Erythroblast (primary cell): ENCODE measurements around the gene SEMA3A.
"Not testable (repeated sequence)": the region's sequence is repeated elsewhere in the genome, so short reads cannot be mapped to it uniquely, and the experiment has no call there.

ENCODE experiments used
- DNase-seq, 2 experiments: peaks; one replicate each; lab custom pipeline; 2025; lab: John Stamatoyannopoulos, UW
- GATA1 ChIP-seq: IDR thresholded peaks from 2 replicates; pipeline ENCODE4 v1.6.1; 2011; ENCODE audit warnings: low read depth, mild to moderate bottlenecking, control low read depth, low read length, moderate library complexity
- POLR2A ChIP-seq: IDR thresholded peaks from 2 replicates; pipeline ENCODE4 v1.6.1; 2011; ENCODE audit warnings: mild to moderate bottlenecking, low read length

Gene SEMA3A

GRCh38 chr7:84157171-84157570, 37.4 kb downstream of the SEMA3A start:
- DNase-seq = no peak
- no peak for TF ChIP-seq POLR2A
- TF ChIP-seq GATA1 = no peak

DNA sequence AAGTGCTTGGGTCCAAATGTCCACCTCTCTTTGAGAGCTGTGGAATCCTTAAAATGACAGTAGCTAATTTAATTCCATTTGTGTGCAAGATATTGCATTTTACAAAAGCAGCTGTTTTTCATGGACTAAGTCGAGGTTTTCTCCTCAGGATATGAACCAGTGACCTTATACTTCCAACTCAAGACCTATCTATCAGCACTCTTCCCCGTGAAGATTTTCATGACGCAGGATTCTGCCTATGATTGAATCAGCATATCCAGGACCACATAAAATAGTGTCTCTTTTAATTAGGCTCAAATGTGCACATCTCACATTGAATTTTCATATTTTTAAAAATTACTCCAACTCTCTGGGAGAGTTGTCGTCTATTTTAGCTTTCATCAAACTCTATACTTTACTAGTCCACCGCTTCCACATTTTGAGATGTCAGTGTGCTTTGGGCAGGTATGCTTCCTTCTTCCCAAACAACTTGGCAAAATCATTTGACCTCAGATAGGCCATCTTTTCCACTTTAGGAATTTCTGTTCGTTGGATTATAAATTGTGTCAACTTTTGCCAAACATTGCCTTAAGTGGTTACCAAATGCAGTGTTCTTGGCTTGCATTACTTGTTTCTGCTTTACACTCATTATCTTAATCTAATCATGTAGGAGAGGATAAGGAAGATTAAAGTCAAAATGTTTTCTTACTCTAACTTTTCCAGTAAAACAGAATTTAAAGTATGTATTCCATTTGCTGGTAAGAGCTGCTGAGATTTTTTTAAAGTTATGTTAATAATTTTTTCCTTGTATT, 39.4 kb downstream of the SEMA3A start:
- TF ChIP-seq POLR2A (no peak), GATA1 (no peak)
- DNase-seq = no peak

DNA sequence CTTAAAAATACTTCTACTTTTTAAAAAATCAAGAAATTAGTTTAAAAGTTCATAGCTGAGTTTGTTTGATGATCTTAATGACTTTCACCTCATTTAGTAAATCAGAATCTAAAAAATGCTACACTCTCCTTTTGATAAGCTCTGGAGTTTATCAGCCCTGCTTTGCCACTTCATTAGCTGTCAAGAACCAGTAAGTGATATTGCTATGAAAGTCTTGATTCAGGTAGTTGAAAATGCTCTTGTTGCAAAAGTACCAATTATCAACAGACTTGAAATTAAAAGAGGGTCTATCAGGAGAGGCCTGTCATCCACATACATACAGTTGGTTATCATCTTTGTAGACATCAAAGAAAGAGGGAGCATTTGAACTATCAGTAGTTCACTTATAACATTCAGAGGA, 41.6 kb downstream of the SEMA3A start:
- TF ChIP-seq GATA1 (no peak), POLR2A (no peak)
- no peak for DNase-seq

GRCh38 chr7:84150370-84150769, 44.2 kb downstream of the SEMA3A start:
- not testable (repeated sequence) for DNase-seq

DNA sequence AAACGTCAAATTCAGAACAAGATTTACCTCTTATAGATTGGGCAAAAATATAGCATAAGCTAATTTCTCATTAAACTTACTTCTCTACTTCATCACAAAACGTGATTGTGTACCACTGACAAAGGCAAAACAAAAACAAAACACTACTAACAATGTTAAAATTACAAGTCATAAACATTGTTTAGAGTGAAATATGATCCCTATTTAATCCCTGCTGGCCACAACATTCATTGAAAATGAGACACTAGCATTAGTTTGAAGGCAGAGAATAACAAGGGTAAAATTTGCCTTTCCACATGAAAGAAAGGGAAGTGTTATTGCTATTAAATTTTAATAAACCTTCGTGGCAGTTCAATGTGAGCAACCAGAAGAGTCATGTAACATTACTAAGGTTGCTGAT, 45.0 kb downstream of the SEMA3A start:
- DNase-seq = no peak
- no peak for TF ChIP-seq POLR2A
- no peak for TF ChIP-seq GATA1

- DNase-seq = no peak
Observed at GRCh38 chr7:84145892-84146291, 48.7 kb downstream of the SEMA3A start.

GRCh38 chr7:84144935-84145334, 49.7 kb downstream of the SEMA3A start:
- TF ChIP-seq POLR2A (no peak), GATA1 (no peak)
- DNase-seq = no peak

More at GRCh38 chr7:84145892-84146291, 48.7 kb downstream of the SEMA3A start:
- TF ChIP-seq GATA1 (no peak), POLR2A (no peak)

DNA sequence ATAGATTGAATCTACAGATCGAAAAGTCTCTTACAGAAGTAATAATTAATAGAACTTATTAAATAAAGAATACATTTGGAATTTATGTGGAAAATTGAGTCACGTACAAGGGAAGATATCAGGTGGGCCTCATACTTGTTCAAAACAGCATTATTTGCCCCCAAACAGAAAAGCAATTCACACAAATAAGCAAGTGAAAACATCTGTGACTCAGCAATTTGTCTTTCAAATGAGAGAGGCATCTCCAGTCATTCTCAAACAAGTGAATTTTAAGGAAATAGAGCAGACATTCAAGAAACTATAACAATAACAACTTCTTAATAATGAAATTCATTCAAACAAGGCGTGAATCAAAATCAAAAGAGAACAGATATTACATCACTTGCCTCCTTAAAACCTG, 50.1 kb downstream of the SEMA3A start:
- TF ChIP-seq GATA1 (no peak), POLR2A (no peak)
- DNase-seq = no peak

DNA sequence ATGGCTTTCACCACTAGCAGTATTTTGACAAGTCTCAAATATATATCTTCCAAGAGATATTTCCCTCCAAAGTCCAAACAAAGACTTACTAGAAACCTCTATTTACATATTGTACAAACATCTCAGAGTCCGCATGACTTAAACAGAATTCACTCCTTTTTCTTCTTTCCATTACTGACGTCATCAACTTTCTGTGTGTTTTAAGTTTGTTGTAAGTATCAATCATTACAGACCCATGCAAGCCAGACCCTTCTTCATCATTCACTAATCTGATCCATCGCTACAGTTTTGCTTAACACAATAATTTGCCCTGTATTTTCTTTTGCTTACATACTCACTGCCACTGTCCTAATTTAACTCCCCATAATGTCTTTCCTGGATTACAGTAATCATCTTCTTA, 51.9 kb downstream of the SEMA3A start:
- no peak for DNase-seq
- TF ChIP-seq GATA1 (no peak), POLR2A (no peak)

DNA sequence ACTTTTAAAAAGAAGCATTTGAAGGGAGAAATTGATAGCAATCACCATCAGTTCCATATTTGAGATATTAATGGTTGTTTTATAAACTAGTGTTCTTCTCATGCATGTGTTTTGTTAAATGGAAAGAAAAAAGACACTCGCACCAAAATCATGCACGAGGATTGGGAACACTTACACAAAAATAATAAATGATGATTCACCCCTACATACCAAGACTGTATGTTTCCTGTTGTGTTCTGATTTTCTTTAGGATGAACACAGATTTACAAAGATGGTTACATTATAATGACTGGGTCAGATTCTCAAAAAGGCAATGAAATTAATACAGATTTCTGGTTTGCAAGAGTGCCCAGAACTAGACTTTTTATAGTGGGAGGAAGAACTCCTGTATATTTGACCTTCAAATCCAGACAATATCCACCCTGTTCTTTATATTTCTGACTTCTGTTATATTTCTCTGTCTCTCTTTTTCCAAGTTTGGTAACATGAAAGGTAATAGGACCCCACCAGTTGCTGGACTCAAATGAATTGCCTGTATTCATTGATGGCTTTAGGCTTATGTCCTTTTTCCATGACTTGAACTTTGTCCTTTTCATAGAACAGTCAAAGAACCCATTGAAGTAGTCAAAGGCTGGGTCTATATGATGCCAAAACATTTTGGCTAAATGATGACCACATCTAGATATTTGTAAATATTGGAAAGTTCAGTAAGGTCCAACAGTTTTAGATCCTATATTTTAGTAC, 54.4 kb downstream of the SEMA3A start:
- DNase-seq = no peak
- no peak for TF ChIP-seq POLR2A
- no peak for TF ChIP-seq GATA1

DNA sequence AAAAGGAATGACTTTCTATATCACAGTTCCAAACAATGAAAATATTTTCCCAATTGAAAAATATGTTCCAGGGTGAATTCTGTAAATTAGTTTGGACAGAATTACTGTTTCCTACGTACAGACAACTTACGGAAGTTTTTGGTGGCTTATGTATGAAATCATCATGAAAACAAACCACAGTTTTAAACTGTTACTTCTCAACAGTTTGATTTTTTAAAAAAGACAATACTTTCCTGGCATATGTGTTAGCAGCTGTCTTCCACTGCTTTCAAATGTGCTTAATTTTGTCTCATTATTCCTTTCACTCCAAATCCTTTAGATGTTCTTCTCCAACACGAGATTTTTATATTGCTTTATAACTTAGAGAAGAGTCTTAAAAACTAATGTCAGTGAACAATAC, 56.2 kb downstream of the SEMA3A start:
- no peak for DNase-seq
- TF ChIP-seq GATA1 (no peak), POLR2A (no peak)

- no peak for DNase-seq
- TF ChIP-seq GATA1 (no peak), POLR2A (no peak)
Observed at GRCh38 chr7:84137812-84138211, 56.8 kb downstream of the SEMA3A start.

GRCh38 chr7:84136809-84137208, 57.8 kb downstream of the SEMA3A start:
- TF ChIP-seq GATA1 (no peak), POLR2A (no peak)
- DNase-seq = no peak

DNA sequence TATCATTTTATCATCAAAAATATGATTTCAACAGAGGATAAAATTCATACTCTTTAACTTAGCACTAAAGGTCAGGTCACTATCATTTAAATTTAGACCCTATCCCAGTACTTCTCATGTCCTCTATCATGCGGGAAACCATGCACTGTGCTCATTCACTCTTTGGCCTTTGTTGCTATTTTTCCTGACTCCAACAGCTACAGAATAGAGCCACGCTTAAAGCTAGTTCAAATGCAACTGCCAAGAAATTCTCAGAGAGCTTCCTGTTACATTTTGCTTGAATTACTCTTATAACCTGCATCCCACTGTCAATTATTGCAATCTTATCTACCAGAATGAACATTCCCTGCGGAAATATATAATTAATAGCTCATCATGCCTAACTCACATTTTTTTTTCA, 58.3 kb downstream of the SEMA3A start:
- TF ChIP-seq POLR2A = no peak
- TF ChIP-seq GATA1 = no peak
- no peak for DNase-seq
